Ovary (tissue), 3 donors: Measurements from ENCODE around the gene SLC24A4.

Experiments
- EP300 ChIP-seq: sonication (generic); formaldehyde crosslinking; IDR thresholded peaks from one replicate; pipeline ENCODE4 v1.6.1; 2017; ENCODE audit warnings: antibody characterized with exemption
- POLR2A ChIP-seq: fragments of 450-650 bp; IDR thresholded peaks from one replicate; pipeline ENCODE4 v1.6.1; 2017; ENCODE audit warnings: antibody characterized with exemption, mild to moderate bottlenecking, moderate library complexity
- TF ChIP-seq, protein P1 (sequence below), 3 donors: fragments of 450-650 bp in 2 of 3; fragments of 200-600 bp in 1 of 3; IDR thresholded peaks; one replicate each; pipeline versions ENCODE4 v1.5.1 to v1.8.0; 2016 to 2022; ENCODE audit warnings: antibody characterized with exemption in 3 of 3, mild to moderate bottlenecking in 1 of 3
- donor health status: DM: no; HTN: no; CAD: no.

DNA sequence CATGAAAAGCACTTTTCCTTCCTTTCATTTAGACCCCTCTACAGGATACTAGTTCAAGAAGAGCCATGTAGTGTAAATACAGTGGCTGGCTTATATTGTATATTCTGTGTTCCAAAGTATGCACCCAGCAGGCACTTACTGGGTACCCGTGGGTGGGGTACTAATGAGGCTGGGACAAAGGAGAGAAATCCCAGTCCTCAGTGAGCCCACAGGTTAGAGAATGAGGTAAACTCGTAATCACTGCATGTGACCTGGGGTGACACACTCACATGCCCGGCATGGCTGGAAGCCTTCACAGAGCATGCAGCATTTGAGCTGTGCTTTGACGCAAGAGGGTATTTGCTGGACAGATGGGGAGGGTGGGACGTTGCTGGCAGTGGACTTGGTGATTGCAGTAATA is 17.1 kb downstream of the SLC24A4 start:
- TF ChIP-seq, protein P1, sequence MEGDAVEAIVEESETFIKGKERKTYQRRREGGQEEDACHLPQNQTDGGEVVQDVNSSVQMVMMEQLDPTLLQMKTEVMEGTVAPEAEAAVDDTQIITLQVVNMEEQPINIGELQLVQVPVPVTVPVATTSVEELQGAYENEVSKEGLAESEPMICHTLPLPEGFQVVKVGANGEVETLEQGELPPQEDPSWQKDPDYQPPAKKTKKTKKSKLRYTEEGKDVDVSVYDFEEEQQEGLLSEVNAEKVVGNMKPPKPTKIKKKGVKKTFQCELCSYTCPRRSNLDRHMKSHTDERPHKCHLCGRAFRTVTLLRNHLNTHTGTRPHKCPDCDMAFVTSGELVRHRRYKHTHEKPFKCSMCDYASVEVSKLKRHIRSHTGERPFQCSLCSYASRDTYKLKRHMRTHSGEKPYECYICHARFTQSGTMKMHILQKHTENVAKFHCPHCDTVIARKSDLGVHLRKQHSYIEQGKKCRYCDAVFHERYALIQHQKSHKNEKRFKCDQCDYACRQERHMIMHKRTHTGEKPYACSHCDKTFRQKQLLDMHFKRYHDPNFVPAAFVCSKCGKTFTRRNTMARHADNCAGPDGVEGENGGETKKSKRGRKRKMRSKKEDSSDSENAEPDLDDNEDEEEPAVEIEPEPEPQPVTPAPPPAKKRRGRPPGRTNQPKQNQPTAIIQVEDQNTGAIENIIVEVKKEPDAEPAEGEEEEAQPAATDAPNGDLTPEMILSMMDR (IDR thresholded peaks at IDR 0.05): no peak
- no peak for TF ChIP-seq POLR2A
- TF ChIP-seq EP300: no peak
